EH (cell line): ENCODE measurements around the gene S100A8.
"Not testable (repeated sequence)": the region's sequence is repeated elsewhere in the genome, so short reads cannot be mapped to it uniquely, and the experiment has no call there.

ENCODE experiments used
- DNase-seq: peaks from one replicate; pipeline ENCODE4 v3.0.0-alpha.2; 2015; ENCODE audit warnings: low read depth

Gene S100A8

DNA sequence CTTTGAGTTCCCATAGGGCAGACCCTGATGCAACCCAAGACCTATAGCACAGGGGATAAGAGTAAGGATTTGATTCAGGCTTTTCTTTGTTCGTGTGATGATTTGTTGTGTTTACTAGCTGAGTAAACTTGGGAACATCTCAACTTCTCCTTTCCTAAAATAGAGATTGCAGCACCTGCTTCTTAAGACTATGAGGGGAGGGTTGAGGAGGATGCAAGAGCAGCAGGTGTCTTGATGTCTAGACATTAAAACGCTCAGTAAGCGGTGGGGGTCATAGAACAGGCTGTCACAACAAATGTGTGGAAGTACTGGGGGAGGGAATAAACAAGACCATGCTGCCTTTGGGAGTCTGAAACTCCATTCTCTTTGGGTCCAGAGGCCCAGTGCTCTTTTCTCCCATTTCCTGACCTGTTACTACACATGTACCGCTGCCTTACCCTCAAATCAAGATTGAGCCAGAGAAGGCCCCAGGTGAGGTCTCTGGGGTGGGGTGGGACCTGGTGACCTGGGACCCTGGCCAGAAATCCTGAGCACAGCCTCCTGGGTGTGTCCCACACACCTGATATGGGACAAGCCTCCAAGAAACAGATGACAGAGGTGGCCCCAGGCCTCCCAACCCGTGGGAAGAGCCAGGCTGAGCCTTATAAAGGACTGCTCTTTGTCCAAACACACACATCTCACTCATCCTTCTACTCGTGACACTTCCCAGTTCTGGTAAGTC is 25.1 kb upstream of the S100A8 start, which contains the start of gene S100A7A:
S100A7A (plus strand) TSS at position 671 of the 721 bp plus-strand sequence. CDS start 1,563 bp downstream, outside the sequence.
- no peak for DNase-seq

DNA sequence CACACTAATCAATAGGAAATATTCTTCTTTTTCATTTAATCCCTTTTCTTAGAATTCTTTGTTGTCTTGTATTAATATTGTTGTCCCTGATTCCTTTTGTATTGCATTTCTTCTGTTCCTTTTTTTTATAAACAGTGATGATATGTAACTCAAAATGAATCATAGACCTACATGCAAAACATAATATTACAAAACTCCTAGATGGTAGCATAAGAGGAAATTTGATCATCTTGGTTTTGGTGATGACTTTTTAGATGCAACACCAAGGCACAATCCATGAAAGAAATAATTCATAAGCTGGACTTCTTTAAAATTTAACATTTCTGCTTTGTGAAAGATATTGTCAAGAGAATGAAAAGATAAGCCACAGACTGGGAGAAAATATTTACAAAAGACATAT is 23.1 kb upstream of the S100A8 start:
- DNase-seq = not testable (repeated sequence)

DNA sequence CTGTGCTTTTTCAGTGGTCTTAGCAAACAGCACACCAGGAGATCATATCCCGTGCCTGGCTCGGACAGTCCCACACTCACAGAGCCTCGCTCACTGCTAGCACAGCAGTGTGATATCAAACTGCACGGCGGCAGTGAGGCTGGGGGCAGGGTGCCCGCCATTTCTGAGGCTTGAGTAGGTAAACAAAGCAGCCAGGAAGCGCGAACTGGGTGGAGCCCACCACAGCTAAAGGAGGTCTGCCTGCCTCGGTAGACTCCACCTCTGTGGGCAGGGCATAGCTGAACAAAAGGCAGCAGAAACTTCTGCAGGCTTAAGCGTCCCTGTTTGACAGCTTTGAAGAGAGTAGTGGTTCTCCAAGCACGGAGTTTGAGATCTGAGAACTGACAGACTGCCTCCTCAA is 16.4 kb upstream of the S100A8 start:
- not testable (repeated sequence) for DNase-seq

DNA sequence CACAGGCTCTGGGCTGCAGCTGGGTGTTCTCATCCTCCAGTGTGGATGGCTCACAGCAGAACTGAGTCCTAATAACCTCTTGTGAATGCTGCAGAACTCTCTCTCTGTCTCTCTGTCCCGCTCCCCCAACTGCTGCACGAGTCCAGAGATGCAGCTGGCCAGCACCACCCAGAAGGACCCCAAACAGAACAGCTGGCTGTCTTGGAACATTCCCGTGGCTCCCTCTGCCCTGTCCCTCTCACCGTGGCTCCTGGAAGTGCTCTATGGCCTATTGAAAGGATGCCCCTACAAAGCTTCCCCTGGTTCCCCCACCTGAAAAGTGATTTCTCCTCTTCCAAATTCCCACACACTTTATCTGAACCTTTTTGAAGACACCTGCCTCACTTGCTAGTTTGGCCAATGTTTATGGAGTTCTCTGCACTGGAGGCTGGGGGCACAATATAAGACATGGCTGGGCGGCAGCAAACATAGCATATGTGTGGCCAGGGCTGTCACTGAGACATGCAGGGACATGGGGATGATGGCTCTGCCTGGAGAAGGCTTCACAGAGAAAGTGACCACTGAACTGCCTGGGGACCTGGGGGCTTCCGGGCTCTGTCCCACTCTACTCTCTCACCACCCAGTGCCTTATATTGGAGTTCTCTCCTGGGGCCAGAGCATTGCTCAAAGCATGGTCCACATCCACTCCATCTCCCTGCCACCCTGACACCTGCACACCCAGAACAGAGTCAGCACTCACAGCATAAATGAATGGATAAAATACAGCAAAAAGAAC is 15.1 kb upstream of the S100A8 start:
- DNase-seq = not testable (repeated sequence)

DNA sequence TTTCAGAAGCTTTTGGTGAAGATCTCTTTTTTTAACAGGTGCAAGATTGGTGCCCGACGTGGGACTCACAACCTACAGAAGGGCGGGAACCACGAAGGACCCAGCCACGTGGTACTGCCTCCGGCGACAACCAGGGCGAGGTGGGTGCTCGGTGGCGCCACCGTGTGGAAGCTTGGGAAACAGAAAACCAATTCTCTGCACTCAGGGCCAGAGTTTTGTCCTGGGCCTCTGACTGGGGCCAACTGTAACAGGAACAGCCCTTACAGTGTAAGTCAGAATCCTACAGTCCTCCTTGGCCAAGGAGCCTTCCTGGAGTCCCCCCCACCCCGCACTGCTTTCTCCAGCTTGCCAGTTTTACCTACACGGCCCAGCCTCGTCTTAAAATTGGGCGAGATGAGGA is 13.9 kb upstream of the S100A8 start:
- peak; percentile 2 for DNase-seq

DNA sequence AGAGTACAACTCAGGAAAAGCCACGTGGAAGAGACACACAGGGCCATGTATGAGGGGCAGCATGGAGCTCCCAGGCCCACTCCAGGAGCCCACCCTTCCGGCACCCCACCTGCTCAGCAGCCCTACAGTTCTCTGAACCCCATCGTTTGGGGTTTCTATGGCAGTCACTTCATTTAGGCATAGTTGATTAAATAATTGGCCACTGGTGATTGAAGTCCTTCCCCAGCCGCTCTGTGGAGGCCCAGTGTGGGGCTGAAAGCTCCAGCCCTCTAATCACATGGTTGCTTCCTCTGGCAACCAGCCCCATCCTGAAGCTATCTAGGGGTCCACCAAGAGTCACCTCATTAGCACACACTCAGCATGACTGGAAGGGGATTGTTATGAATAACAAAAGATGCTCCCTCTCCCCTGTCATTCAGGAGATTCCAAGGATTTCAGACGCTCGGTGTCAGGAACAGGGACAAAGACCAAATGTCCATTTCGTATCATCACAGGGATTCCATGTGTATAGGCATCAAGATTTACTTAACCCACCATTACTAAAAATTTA is 13.3 kb upstream of the S100A8 start:
- DNase-seq = no peak

DNA sequence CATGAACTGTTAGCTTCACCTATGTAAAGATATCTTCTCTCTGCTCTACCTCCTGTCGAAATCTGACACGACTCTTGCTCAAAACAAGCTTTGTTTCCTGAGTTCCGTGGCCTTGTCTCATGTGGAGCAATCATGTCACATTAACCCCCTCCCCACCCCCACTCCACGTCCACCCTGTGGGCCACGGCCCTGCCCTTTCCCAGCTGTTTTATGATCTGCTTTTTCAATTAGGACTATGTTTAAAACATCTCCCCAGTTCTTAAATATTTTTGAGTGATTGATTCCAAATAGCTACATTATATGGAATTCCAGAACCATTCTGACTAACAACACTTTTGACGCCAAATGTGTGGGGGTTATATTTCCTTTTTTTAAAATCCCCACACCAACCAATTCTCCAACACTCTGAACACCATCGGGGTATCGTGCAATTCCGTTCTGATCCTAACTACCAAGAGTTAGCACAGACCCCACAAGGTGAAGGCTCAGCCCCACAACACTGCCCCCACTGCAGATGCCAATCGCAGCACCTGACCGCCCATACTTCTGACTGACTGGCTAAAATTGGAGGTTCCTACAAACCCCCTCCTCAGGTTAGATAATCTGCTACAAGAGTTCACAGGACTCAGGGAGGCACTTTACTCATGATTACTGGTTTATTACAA is 12.7 kb upstream of the S100A8 start:
- DNase-seq = no peak

DNA sequence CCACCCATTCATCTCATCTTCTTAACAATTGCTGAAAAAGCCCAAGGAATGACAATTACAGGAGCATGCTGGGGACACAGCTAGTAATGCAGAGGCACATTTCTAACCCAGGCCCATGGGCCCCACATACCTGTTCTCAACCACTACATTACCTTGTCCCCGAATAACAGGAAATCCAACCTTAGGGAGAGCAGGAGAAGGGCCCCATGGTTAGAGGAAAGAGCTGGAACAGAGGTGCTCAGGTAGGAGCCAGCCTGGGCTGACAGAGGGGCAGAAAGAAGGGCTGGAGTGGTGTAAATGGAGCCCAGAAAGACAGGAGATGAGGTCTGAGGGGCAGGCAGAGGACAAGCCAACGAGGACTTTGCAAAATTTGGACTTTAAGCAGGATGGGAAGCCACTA is 11.4 kb upstream of the S100A8 start:
- DNase-seq = no peak

DNA sequence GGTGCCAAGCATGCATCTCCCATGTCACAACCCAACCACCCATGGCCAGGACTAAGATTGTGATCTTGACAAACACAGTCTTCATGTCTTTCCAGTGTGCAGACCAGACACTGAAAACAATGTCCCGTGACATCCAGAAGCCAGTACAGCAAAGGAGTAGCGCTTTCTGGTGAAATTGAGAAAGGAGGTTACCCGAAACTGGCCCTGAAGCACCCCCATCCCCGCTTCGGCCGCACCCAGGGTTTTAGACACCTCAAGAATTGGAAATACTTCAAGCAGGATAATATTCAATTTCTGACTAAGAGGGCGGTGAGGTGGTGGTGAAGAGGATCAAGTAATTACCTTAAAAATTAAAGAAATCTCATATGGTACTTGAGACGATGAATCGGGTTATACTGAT is 10.6 kb upstream of the S100A8 start:
- DNase-seq = no peak

DNA sequence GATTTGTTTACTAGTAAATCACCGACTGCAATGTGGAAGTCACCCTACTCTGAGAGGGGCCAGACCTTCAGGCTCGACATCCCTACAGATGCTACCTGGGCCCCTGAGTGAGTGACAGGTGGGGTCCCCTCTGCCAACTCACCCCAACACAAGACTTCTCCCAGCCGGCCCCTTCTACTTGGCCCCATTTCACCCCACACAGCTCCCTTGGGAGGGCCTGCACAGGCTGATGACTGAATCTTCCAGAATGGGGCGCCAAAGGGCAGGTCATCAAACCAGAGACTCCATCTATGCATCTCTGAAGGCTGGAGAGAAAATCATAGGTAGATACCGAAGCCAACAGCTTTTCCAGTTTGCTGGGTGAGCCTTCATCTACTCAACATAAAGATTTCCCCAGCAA is 9.4 kb upstream of the S100A8 start:
- DNase-seq = peak; percentile 14

DNA sequence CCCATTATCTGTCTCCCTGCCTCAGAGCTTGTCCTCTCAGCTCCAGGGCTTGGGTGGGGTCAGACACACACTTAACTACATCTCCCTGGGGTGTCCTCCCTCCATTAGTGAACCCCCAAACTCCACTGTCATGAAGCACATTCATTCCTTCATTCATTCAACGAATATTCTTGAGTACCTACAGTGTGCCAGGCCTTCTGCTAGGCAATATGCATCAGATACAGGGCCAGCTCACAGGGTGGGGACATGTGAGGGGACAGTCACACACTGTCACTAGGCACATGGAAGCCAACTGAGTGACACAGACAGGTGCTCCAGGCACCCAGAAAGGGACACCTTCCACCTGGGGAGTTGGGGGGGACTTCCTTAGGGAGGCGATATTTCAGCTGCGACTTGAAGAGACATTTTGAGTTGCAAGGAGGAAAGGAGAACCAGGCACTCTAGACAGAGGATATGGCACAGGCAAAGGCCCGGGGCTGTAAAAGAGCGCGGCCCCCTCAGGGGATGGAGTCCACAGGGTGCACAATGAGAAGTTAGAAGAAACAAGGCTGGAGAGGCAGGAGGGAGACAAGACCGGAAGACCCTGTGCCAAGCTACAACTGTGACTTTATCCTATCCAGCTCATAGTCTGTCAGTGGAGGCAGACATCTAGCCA is 8.7 kb upstream of the S100A8 start:
- no peak for DNase-seq

DNA sequence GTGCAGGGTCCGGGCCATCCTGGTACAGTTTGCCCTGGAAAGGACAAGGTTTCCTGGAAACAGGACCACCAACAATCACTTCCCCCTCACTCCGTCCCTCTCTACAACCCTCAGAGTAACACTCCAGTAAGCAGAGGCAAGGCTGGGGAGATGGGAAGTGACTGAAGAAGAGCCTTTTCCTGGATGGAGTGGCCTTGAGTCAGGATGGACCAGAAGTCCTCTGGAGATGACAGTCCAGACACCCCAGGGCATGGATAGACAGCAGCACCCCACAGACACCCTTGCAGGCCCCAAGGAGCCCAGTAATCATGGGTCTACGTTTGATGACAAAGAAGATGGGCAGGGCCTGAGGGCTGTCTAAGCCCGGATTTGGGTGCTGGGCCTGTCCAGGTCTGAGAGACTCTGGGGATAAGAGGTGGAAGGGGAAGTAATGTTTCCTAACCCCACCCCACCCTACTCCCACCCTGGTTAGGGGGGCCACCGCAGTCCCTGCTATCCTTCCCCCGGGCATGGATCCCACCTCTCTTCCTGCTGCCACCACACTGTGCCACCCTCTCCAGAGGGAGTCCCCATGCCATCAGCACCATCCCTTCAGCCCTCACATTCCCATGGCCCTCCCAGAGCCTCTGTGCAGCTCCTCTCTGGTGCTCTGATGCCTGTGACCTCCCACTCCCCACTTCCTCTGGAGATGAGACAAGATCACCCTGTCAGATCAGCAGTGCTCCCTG is 7.2 kb upstream of the S100A8 start:
- no peak for DNase-seq

DNA sequence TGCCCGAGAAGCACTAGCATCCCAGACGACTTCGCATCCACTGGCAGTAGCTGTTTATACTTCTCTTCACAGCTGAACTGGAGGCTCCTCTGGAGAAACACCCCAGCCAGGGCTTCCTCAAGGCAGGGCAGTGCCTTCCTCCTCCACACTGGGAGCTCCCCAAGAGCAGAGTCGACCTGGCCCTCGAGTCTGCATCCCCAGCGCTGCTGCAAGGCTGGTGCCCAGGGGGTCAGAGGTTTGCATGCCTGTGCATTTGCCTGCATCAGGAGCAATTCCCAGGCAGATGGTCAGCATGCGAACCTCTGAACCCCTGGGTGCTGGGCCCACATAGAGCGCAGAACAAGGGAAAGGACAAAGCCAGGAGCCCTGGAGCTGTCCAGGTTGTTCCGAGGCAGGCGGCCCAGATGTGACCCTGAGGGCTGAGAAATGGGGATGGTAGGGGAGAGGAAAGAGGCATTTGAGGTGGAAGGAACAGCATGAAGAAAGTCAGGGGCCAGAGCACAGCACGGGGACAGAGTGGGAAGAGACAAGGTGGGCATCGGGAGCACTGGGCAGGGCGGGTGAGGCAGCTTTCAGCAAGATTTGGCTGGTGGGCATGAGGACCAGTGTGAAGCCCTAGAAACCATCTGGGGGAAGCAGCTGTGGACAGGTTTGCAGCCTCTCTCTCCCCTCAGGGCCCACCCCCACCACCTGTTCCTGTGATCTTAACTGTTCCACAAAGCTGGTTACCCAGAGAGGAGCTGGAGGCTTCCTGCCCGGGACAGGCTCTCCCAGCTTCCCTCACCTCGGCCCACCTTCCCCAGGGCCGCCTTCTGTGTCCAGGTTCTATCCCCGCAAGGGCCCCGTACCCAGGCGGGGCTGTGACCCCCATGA is 6.4 kb upstream of the S100A8 start:
- DNase-seq = no peak

DNA sequence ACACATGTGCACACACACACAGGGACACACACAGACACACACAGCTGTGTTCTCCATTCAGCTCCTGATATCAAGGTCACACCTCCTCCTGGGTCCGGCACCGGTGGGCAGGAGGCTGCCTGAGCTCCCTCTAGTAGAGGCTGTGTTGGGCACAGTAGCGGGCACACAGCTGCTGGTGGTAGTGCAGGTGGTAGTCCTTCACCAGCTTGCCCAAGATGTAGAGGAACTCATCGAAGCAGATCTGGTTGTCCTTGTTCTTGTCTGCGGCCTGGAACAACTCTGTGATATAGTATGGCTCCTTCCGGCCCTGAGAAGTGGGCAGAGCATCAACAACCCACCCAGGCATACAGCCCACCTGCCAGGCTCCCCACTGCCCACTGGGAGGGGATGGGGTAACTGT is 5.6 kb upstream of the S100A8 start:
- no peak for DNase-seq

DNA sequence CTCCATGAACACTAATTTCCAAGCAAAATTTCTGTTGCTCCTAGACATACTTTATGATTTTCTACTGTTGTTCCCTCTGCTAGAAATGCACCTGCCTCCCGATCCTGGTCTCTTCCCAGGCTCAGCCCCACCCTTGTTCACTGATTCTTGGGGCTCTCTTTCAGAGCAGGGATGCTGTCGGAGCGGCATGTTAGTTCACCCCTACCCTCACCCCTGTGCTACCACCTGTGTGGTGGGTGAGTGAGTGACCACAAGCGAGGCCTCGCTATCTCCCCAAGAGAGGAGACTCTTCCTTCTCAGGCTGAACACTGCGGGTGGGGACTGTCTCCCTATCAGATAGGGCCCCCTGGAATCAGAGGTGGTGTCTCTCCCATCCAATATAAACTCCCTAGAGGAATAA is 4.9 kb upstream of the S100A8 start:
- DNase-seq = no peak

DNA sequence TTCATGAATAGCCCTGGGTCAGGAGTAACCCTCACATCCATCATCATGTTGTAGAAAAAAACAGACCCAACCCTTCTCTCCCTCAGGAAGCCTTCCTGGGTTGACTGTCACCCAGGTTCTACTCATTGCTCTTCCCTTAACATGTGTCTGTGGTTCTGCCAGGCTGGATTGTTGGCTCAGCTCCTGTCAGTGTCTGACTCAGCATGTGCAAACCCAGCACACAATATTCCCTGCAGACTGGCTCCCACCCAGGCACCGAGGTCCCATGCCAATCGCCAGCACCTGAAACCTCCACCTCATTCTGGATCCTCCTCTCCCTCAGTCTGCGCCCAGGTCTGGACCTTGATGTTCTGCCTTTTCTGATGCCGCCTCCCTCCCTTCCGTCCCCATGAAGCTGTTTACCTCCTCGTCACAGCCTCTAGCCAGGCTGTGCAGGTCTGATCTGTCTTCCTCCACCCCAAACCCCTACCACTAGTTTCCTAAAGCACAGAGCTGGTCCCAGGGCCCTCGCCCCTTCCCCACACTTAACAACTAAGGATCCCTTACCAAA is 4.3 kb upstream of the S100A8 start:
- DNase-seq = no peak

DNA sequence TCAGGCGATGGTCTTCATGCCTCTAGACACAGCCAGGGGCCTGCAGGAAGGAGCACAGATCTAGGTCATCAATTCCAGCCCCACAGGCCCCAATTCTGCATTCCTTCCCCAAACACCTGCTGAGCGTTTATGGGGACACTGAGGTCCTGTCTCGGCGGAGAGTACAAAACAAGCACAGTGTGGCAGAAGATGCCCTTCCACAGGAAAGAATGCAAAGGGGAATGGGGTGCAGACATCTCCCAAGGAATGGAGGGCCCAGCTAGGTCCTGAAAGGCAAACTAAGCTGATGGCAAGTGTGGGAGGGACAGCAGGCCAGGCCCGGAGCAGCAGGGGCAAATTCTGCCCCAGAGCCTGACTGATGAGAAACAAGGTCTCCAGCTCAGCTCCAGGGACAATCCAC is 3.5 kb upstream of the S100A8 start:
- no peak for DNase-seq

DNA sequence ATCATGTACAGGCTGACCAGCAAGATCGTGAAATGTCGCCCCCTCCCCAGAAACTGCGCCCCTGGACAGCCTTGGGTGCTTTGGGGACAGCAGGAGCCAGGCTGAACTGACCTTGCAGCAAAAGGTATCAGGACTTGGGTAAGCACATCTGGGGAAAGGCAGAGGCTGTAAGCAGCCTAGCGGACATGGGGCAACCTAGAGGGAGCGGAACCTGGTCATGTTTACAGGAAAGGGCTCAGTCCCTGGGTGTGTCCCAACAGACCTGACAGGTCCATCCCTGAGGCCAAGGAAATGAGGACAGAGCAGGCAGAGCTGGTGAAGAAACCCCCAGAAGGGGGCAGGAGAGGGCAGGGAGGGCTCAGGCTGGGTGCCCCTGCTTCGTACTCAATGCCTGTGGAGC is 3.1 kb upstream of the S100A8 start:
- DNase-seq = no peak

DNA sequence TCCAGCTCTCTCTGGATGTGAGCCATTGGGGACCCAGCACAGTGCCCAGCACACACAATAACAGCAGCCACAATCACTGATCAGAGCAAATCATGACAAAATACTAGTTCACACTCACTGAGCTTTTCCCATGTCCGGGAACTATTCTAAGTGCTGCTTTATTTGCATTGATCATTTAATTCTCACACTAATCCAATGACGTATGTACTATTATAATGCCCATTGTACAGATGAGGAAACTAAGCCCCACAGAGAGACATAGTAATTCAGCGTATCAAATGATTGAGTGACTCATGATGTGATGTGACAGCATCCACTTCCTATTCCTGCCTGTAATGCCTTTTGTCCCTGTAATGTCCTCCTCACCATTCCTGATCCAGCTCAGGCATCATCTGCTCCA is 1.9 kb upstream of the S100A8 start:
- no peak for DNase-seq

DNA sequence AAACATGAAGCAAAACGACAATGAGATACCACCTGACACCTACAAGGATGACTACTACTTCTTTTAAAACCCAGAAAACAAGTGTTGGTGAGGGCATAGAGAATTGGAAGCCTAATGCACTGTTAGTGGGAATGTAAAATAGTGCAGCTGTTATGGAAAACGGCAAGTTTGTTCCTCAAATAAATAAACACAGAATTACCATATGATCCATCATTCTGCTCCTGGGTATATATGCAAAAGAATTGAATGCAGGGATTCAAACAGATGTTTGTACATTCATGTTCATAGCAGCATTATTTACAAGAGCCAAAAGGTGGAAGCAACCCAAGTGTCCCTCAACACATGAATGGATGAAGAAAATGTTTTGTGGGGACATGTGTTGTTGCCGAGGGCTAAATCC is 1.4 kb upstream of the S100A8 start:
- DNase-seq = no peak
